K562 (cell line): ENCODE data around the gene NOP58. TPM values are rescaled to one million over a fixed set of nuclear protein-coding genes. Genes with fewer than 3 reads are reported as not detected.

Experiments used
- REST ChIP-seq, 2 experiments: fragments of 450-650 bp; formaldehyde crosslinking in 1 of 2; IDR thresholded peaks; 2 replicates each; pipeline versions ENCODE4 v1.4.0 to v1.6.1; 2014 to 2020; ENCODE audit warnings: mild to moderate bottlenecking in 2 of 2, borderline replicate concordance in 1 of 2, low read depth in 1 of 2
- polyA plus RNA-seq, 8 experiments: library from polyadenylated mRNA; depleted of rRNA in 4 of 8; stranded (reverse) in 5 of 8; unstranded in 3 of 8; fragments of >200 nt; fragmentation: Nextera tagmentation in 2 of 8; fragmentation: Illumina TruSeq in 1 of 8; extraction: Ambion mirVana in 2 of 8; extraction: Trizol in 1 of 8; gene quantifications; 2 replicates each; pipeline versions ENCODE4 v1.2.1 to v1.2.3, GENCODE V29; 2011 to 2014; ENCODE audit warnings: inconsistent platforms in 1 of 8, missing spikeins in 1 of 8
- total RNA-seq, 7 experiments: library from RNA; depleted of rRNA in 6 of 7; stranded (reverse); fragments of >200 nt in 6 of 7; fragmentation: Illumina TruSeq in 2 of 7; extraction: Trizol in 2 of 7; gene quantifications; 2 replicates each; pipeline versions ENCODE4 v1.2.1 to v1.2.3, GENCODE V29; 2011 to 2021; ENCODE audit warnings: low replicate concordance in 1 of 7

NOP58 gene
- total and polyA plus RNA-seq, 9 of the 15 experiments (the other 6 are each of a cell fraction or from before 2014, with no cell fraction given) = 132 to 332 (median 208) TPM

DNA sequence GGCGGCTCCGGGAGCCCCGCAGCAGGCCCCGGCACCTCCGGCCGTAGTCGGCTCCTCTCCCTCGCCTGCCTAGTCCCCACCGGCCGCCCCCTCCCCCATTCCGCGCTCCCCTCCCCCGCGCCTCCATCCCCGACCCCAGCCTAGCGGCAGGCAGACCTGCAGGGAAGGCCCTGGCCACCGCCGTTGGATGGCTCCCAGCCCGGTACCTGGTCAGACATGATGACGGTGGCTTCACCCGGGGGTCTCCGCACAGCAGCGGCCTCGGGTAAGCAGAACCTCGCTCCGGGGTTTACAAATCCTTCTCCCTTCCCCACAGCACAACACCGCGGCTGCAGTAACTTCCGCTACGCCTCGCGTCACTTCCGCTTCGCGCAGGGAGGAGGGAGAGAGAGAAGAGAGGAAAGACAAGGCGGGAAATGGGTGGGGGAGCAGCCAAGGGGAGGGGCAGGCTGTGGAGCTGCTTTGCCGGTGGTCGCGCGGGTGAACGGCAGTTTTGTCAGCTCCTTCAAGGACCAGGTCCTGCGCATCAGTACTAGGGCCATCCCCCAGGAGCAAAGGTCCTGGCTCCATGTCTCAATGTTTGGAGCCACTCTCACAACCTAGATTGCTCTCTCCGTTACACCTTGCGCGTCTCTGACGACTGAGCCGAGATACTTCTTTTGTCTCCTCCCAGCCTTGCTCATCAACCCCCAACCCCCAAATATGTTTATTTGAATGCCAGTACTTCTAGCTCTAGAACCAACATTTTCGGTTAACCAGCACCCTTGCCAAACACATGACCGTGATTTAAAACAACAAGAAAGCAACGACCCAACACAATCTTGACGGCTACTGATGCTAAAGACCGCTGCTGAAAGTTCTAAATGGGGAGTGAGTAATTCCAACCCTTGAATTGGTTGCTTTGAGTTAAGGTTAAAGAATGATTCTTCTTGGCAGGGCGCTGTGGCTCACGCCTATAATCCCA lies 27.0 kb upstream of the NOP58 start, which contains the start of gene SUMO1 (continued):
- no peak for TF ChIP-seq REST (IDR thresholded peaks at IDR 0.05; ENCODE audit: borderline replicate concordance)
- no peak for TF ChIP-seq REST (CRISPR knock-in tag; IDR thresholded peaks at IDR 0.05; ENCODE audit: low read depth)
- TF ChIP-seq, all 486 proteins: peak for 64
